Endodermal cell (in vitro differentiated cells): ENCODE results near the gene OCSTAMP. TPM values are rescaled to one million over a fixed set of nuclear protein-coding genes. Genes with fewer than 3 reads are reported as not detected.

ENCODE experiments used
- DNase-seq: peaks from one replicate; pipeline ENCODE4 v3.0.0-alpha.2; 2017
- H3K27ac ChIP-seq: 2 replicates; pipeline ENCODE4 v1.5.1; 2013; ENCODE audit warnings: mild to moderate bottlenecking, low read depth, low read length, moderate library complexity
- H3K27me3 ChIP-seq: 2 replicates; pipeline ENCODE4 v1.6.1; 2013; ENCODE audit warnings: mild to moderate bottlenecking, low read length, moderate library complexity; ENCODE audit not compliant: insufficient read depth, control insufficient read depth, poor library complexity, severe bottlenecking
- H3K36me3 ChIP-seq: 2 replicates; pipeline ENCODE4 v1.7.0; 2013; ENCODE audit warnings: mild to moderate bottlenecking, low read length, moderate library complexity; ENCODE audit not compliant: control insufficient read depth, insufficient read depth
- H3K4me1 ChIP-seq: one replicate; pipeline ENCODE4 v1.7.0; 2013; ENCODE audit warnings: low read length; ENCODE audit not compliant: control insufficient read depth, insufficient read depth
- H3K4me3 ChIP-seq: 2 replicates; pipeline ENCODE4 v1.5.1; 2013; ENCODE audit warnings: mild to moderate bottlenecking, low read length, moderate library complexity
- H3K9ac ChIP-seq: 2 replicates; pipeline ENCODE4 v1.6.1; 2013; ENCODE audit warnings: mild to moderate bottlenecking, low read length, moderate library complexity; ENCODE audit not compliant: poor library complexity, severe bottlenecking; ENCODE audit errors: extremely low read depth
- H3K9me3 ChIP-seq: 2 replicates; pipeline ENCODE4 v1.6.1; 2013; ENCODE audit warnings: mild to moderate bottlenecking, low read length, moderate library complexity; ENCODE audit not compliant: control insufficient read depth
- H3K27ac Mint-ChIP-seq: 2 replicates; pipeline ENCODE4 v1.8.0; 2020; ENCODE audit warnings: mixed read lengths
- H3K27me3 Mint-ChIP-seq: 2 replicates; pipeline ENCODE4 v1.8.0; 2021; ENCODE audit warnings: mild to moderate bottlenecking, mixed read lengths; ENCODE audit not compliant: insufficient read depth
- H3K36me3 Mint-ChIP-seq: 2 replicates; pipeline ENCODE4 v1.8.0; 2020; ENCODE audit warnings: low read depth, mixed read lengths
- H3K4me1 Mint-ChIP-seq: 2 replicates; pipeline ENCODE4 v1.8.0; 2020; ENCODE audit warnings: mixed read lengths
- H3K4me3 Mint-ChIP-seq: 2 replicates; pipeline ENCODE4 v1.8.0; 2020; ENCODE audit warnings: mild to moderate bottlenecking, moderate library complexity, mixed read lengths
- H3K9me3 Mint-ChIP-seq: 2 replicates; pipeline ENCODE4 v1.8.0; 2020; ENCODE audit warnings: mild to moderate bottlenecking, mixed read lengths
- WGBS, 2 experiments: methylation state at CpG; one replicate each; pipeline versions ENCODE4 v1.1.5 to v1.1.7; 2013; ENCODE audit warnings: missing lambda C conversion rate in 2 of 2, mixed read lengths in 1 of 2; ENCODE audit not compliant: insufficient coverage in 1 of 2, insufficient read length in 1 of 2; 5-methylcytosine and 5-hydroxymethylcytosine counted together
- total RNA-seq, 2 donors: library from RNA; stranded (reverse); fragmentation: NEBNext Ultra II Directional in 1 of 2; extraction: Animal tissue kit (Norgen Biotek cat#: 25700) in 1 of 2; gene quantifications; 2 replicates in 1 of 2; 3 replicates in 1 of 2; pipeline ENCODE4 v1.2.1, GENCODE V29; 2021
- TF ChIP-seq, protein P1 (sequence below): fragments of 200-600 bp; sonication (generic); conservative IDR thresholded peaks from 2 replicates; pipeline ENCODE4 v1.5.0; 2021; ENCODE audit warnings: antibody characterized with exemption, mild to moderate bottlenecking

Gene OCSTAMP
- total RNA-seq, 2 donors from 2014 or later: not detected

GRCh38 chr20:46544576-46544975 lies 5.9 kb downstream of the OCSTAMP start:
- Histone ChIP-seq H3K36me3 (no peaks in the 10 kb centered on the region), H3K27ac (no peak overlapping the region), H3K27me3 (no peaks in the 10 kb centered on the region), H3K9ac (no peak overlapping the region), H3K4me1 (no peaks in the 10 kb centered on the region), H3K9me3 (no peaks in the 10 kb centered on the region), H3K4me3 (no peak overlapping the region)
- DNase-seq: no peak
- Mint-ChIP-seq H3K27me3 (no peaks in the 10 kb centered on the region), H3K27ac (no peak overlapping the region), H3K9me3 (no peaks in the 10 kb centered on the region), H3K4me3 (no peak overlapping the region), H3K36me3 (no peaks in the 10 kb centered on the region), H3K4me1 (no peaks in the 10 kb centered on the region)
- WGBS, 2 experiments: 95% methylated on average over 2 of the region's 3 CpGs; no CpG with 5 or more reads in 1 of the 2 experiments
- TF ChIP-seq, protein P1, sequence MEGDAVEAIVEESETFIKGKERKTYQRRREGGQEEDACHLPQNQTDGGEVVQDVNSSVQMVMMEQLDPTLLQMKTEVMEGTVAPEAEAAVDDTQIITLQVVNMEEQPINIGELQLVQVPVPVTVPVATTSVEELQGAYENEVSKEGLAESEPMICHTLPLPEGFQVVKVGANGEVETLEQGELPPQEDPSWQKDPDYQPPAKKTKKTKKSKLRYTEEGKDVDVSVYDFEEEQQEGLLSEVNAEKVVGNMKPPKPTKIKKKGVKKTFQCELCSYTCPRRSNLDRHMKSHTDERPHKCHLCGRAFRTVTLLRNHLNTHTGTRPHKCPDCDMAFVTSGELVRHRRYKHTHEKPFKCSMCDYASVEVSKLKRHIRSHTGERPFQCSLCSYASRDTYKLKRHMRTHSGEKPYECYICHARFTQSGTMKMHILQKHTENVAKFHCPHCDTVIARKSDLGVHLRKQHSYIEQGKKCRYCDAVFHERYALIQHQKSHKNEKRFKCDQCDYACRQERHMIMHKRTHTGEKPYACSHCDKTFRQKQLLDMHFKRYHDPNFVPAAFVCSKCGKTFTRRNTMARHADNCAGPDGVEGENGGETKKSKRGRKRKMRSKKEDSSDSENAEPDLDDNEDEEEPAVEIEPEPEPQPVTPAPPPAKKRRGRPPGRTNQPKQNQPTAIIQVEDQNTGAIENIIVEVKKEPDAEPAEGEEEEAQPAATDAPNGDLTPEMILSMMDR: no peak

GRCh38 chr20:46543959-46544358 lies 6.5 kb downstream of the OCSTAMP start:
- H3K4me1 Mint-ChIP-seq: no peaks in the 10 kb centered on the region
- Histone ChIP-seq H3K9ac (no peak overlapping the region), H3K27ac (no peak overlapping the region), H3K4me1 (no peaks in the 10 kb centered on the region), H3K27me3 (no peaks in the 10 kb centered on the region), H3K36me3 (no peaks in the 10 kb centered on the region), H3K9me3 (no peaks in the 10 kb centered on the region), H3K4me3 (no peak overlapping the region)
- 75 to 100% methylated on average over 1 of the region's 1 CpG for WGBS, 2 experiments
- no peaks in the 10 kb centered on the region for H3K9me3 Mint-ChIP-seq
- H3K27me3 Mint-ChIP-seq: no peaks in the 10 kb centered on the region
- no peak overlapping the region for H3K27ac Mint-ChIP-seq
- no peak overlapping the region for H3K4me3 Mint-ChIP-seq
- TF ChIP-seq, protein P1: no peak
- no peak for DNase-seq
- H3K36me3 Mint-ChIP-seq: no peaks in the 10 kb centered on the region

DNA sequence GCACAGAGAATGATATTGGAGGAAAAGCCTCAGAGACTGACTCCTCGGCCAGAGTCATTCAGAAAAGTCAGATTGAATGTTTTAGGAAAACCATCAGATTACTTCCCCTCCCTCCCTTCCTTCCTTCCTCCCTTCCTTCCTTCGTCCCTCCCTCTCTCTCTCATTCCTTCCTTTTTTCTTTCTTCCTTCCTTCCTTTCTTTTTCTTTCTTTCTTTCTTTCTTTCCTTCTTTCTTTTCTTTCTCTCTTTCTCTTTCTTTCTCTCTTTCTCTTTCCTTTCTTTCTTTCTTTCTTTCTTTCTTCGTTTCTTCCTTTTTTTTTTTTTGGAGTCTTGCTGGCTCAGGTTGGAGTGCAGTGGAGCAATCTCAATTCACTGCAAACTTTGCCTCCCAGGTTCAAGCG lies 7.4 kb downstream of the OCSTAMP start:
- no peaks in the 10 kb centered on the region for H3K36me3 Mint-ChIP-seq
- no peaks in the 10 kb centered on the region for H3K27me3 Mint-ChIP-seq
- no peak overlapping the region for H3K4me3 ChIP-seq
- H3K4me1 Mint-ChIP-seq: no peaks in the 10 kb centered on the region
- no peaks in the 10 kb centered on the region for H3K36me3 ChIP-seq
- DNase-seq: no peak
- no peak overlapping the region for H3K4me3 Mint-ChIP-seq
- H3K27ac ChIP-seq: no peak overlapping the region
- no peak overlapping the region for H3K9ac ChIP-seq
- 89 to 90% methylated on average over 1 to 4 of the region's 4 CpGs for WGBS, 2 experiments
- H3K9me3 Mint-ChIP-seq: no peaks in the 10 kb centered on the region
- H3K27me3 ChIP-seq: no peaks in the 10 kb centered on the region
- no peaks in the 10 kb centered on the region for H3K9me3 ChIP-seq
- no peak overlapping the region for H3K27ac Mint-ChIP-seq
- no peaks in the 10 kb centered on the region for H3K4me1 ChIP-seq
- TF ChIP-seq, protein P1: no peak
